ENCODE results near the gene GDPD2.

DNA sequence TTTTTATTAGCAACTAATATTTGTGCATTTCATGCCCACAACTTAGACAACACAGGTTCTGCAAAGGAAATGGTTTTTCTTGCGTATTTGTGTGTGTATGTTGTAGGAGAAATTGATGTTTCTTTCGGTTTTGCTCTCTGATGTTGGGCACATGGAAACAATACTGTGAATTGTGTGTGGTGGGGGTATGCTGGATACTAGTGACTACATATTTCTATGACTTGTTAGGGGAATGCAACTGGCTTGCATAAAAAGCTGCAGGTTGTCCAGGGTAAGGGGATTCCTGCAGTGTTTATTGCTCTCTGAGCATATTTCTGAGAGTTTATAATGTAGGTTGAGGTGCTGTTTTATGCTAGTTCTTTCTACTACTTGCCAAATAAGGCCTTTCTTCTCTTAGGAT lies 33.1 kb downstream of the GDPD2 start:
- TF ChIP-seq, protein P1, sequence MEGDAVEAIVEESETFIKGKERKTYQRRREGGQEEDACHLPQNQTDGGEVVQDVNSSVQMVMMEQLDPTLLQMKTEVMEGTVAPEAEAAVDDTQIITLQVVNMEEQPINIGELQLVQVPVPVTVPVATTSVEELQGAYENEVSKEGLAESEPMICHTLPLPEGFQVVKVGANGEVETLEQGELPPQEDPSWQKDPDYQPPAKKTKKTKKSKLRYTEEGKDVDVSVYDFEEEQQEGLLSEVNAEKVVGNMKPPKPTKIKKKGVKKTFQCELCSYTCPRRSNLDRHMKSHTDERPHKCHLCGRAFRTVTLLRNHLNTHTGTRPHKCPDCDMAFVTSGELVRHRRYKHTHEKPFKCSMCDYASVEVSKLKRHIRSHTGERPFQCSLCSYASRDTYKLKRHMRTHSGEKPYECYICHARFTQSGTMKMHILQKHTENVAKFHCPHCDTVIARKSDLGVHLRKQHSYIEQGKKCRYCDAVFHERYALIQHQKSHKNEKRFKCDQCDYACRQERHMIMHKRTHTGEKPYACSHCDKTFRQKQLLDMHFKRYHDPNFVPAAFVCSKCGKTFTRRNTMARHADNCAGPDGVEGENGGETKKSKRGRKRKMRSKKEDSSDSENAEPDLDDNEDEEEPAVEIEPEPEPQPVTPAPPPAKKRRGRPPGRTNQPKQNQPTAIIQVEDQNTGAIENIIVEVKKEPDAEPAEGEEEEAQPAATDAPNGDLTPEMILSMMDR (IDR thresholded peaks at IDR 0.05), result no peak
- no peak for TF ChIP-seq POLR2A (IDR thresholded peaks at IDR 0.05)
- TF ChIP-seq EP300 (IDR thresholded peaks at IDR 0.05), result no peak
